ENCODE results near the gene NOL4.
"Not testable (repeated sequence)": the region's sequence is repeated elsewhere in the genome, so short reads cannot be mapped to it uniquely, and the experiment has no call there.

NOL4 gene

GRCh38 chr18:34224423-34225217, at the start of gene NOL4:
TSS of gene NOL4 (minus strand) at chr18:34224913. CDS start at chr18:34223253, 1,660 bp downstream.
- no peak for FAIRE-seq
- no peak for DNase-seq (ENCODE audit: low spot score)

- DNase-seq (ENCODE audit: low spot score); FAIRE-seq: not testable (repeated sequence)
Measured at GRCh38 chr18:34266029-34266428, 41.3 kb upstream of the NOL4 start.

GRCh38 chr18:34261865-34262780, 37.4 kb upstream of the NOL4 start:
- FAIRE-seq = no peak
- DNase-seq (ENCODE audit: low spot score) = no peak

- FAIRE-seq = no peak
- DNase-seq (ENCODE audit: low spot score) = no peak
Measured at GRCh38 chr18:34258176-34258575, 33.5 kb upstream of the NOL4 start.

- FAIRE-seq (no peak), DNase-seq (ENCODE audit: low spot score) (no peak)
Measured at GRCh38 chr18:34251919-34252318, 27.2 kb upstream of the NOL4 start.

GRCh38 chr18:34248727-34249126, 24.0 kb upstream of the NOL4 start:
- DNase-seq (ENCODE audit: low spot score) (no peak), FAIRE-seq (no peak)

- FAIRE-seq (no peak), DNase-seq (ENCODE audit: low spot score) (no peak)
Measured at GRCh38 chr18:34242739-34243138, 18.0 kb upstream of the NOL4 start.

- not testable (repeated sequence) for FAIRE-seq; DNase-seq (ENCODE audit: low spot score)
Measured at GRCh38 chr18:34233781-34234388, 9.2 kb upstream of the NOL4 start.

- DNase-seq (ENCODE audit: low spot score) = no peak
- FAIRE-seq = no peak
Measured at GRCh38 chr18:34225218-34225553, 473 bp upstream of the NOL4 start.

GRCh38 chr18:34223893-34224422, 755 bp downstream of the NOL4 start:
- FAIRE-seq = no peak
- DNase-seq (ENCODE audit: low spot score) = no peak

- FAIRE-seq (no peak), DNase-seq (ENCODE audit: low spot score) (no peak)
Measured at GRCh38 chr18:34223164-34223892, 1.4 kb downstream of the NOL4 start.

GRCh38 chr18:34222307-34223163, 2.2 kb downstream of the NOL4 start:
- FAIRE-seq (no peak), DNase-seq (ENCODE audit: low spot score) (no peak)

GRCh38 chr18:34221971-34222306, 2.8 kb downstream of the NOL4 start:
- FAIRE-seq = no peak
- DNase-seq (ENCODE audit: low spot score) = no peak

- no peak for FAIRE-seq
Measured at GRCh38 chr18:34220081-34220815, 4.5 kb downstream of the NOL4 start.

GRCh38 chr18:34219651-34220050, 5.1 kb downstream of the NOL4 start:
- FAIRE-seq (no peak), DNase-seq (ENCODE audit: low spot score) (no peak)

More at GRCh38 chr18:34220081-34220815, 4.5 kb downstream of the NOL4 start:
- no peak for DNase-seq (ENCODE audit: low spot score)

GRCh38 chr18:34212511-34212910, 12.2 kb downstream of the NOL4 start:
- FAIRE-seq (no peak), DNase-seq (ENCODE audit: low spot score) (no peak)

GRCh38 chr18:34207344-34207851, 17.3 kb downstream of the NOL4 start:
- no peak for FAIRE-seq
- DNase-seq (ENCODE audit: low spot score) = no peak

GRCh38 chr18:34203866-34204265, 20.8 kb downstream of the NOL4 start:
- DNase-seq (ENCODE audit: low spot score) = no peak
- FAIRE-seq = no peak

- FAIRE-seq (no peak), DNase-seq (ENCODE audit: low spot score) (no peak)
Measured at GRCh38 chr18:34196256-34196655, 28.5 kb downstream of the NOL4 start.

Measured in RCC 7860 (cell line).